Stomach (tissue), 9 donors: Measurements from ENCODE around the gene EFCAB14. TPM values are rescaled to one million over a fixed set of nuclear protein-coding genes. Genes with fewer than 3 reads are reported as not detected.
A peak's percentile ranks its signal among the peaks of the same experiment; 100 is the strongest.

Experiments
- DNase-seq, 2 donors: peaks; one replicate each; pipeline versions ENCODE4 v3.0.0 to v3.0.0-alpha.2; 2013 to 2019
- H3K27ac ChIP-seq, 5 donors: fragments of 200-600 bp in 4 of 5; sonication (generic) in 4 of 5; one replicate each; pipeline ENCODE4 v1.5.1; 2013 to 2019; ENCODE audit warnings: mild to moderate bottlenecking in 1 of 5, moderate library complexity in 1 of 5
- H3K27me3 ChIP-seq, 3 donors: fragments of 200-600 bp; sonication (generic); one replicate each; pipeline ENCODE4 v1.5.1; 2017 to 2019; ENCODE audit warnings: mixed run types in 1 of 3
- H3K36me3 ChIP-seq, 4 donors: fragments of 200-600 bp; sonication (generic); 1 replicate in 3 of 4; 2 replicates in 1 of 4; pipeline ENCODE4 v1.5.1; 2016 to 2019
- H3K4me1 ChIP-seq, 4 donors: fragments of 200-600 bp; sonication (generic); one replicate each; pipeline ENCODE4 v1.5.1; 2016 to 2019
- H3K4me3 ChIP-seq, 4 donors: fragments of 200-600 bp; sonication (generic) in 3 of 4; one replicate each; pipeline ENCODE4 v1.5.1; 2016 to 2019; ENCODE audit warnings: mild to moderate bottlenecking in 1 of 4
- H3K9me3 ChIP-seq, 4 donors: fragments of 200-600 bp; sonication (generic); one replicate each; pipeline ENCODE4 v1.5.1; 2016 to 2019
- CTCF ChIP-seq, 7 experiments: fragments of 450-650 bp in 4 of 7; fragments of 200-600 bp in 3 of 7; sonication (generic) in 3 of 7; IDR thresholded peaks; one replicate each; pipeline ENCODE4 v1.5.1; 2016 to 2019; ENCODE audit warnings: antibody characterized with exemption in 7 of 7, control low read depth in 2 of 7, mild to moderate bottlenecking in 1 of 7
- EP300 ChIP-seq: sonication (generic); formaldehyde crosslinking; IDR thresholded peaks from one replicate; pipeline ENCODE4 v1.6.1; 2017; ENCODE audit warnings: antibody characterized with exemption
- POLR2A ChIP-seq, 4 donors: fragments of 450-650 bp; IDR thresholded peaks; one replicate each; pipeline ENCODE4 v1.6.1; 2016; ENCODE audit warnings: antibody characterized with exemption in 4 of 4, control low read depth in 2 of 4, mild to moderate bottlenecking in 1 of 4, moderate library complexity in 1 of 4
- POLR2AphosphoS5 ChIP-seq, 3 donors: sonication (generic); formaldehyde crosslinking; IDR thresholded peaks; one replicate each; pipeline ENCODE4 v1.6.1; 2016; ENCODE audit warnings: antibody characterized with exemption in 3 of 3
- WGBS, 5 donors: extraction: QIAGEN DNeasy Blood & Tissue Kit in 3 of 5; methylation state at CpG; one replicate each; pipeline versions ENCODE4 v1.1.5 to v1.1.7; 2013 to 2018; 5-methylcytosine and 5-hydroxymethylcytosine counted together
- intact Hi-C: fragments of 100-400 bp; cut with DNase I; formaldehyde crosslinking; loops from one replicate; pipeline ENCODE4 v1.15.1; 2023; ENCODE audit warnings: low total_unique reads
- polyA plus RNA-seq, 3 donors: library from polyadenylated mRNA; stranded (reverse); fragments of 200-250 nt; gene quantifications; one replicate each; pipeline ENCODE4 v1.2.3, GENCODE V29; 2013
- total RNA-seq, 5 donors: library from RNA; depleted of rRNA; stranded (reverse); fragments of >200 nt; gene quantifications; one replicate each; pipeline versions ENCODE4 v1.1.0 to v1.2.3, GENCODE V29; 2014 to 2016
- donor health status: healthy with polysubstance abuse.
- donor health status: Bipolar disorder and iron deficiency.
- donor health status: healthy.

Gene EFCAB14
- total and polyA plus RNA-seq, 8 donors: 19.6 to 164 (median 53.8) TPM

GRCh38 chr1:46764402-46764801 lies 45.5 kb upstream of the EFCAB14 start:
- H3K4me1 ChIP-seq: peaks cover 0 to 7% (median 0%) of the 10 kb centered on the region in 4 donors
- intact Hi-C loops: no loop called here
- peaks cover 0 to 17% (median 0%) of the 10 kb centered on the region in 3 donors for H3K27me3 ChIP-seq
- WGBS, 5 donors: 52 to 88% (median 75%) methylated on average over 2 of the region's 2 CpGs
- H3K36me3 ChIP-seq: no peaks in the 10 kb centered on the region
- peaks cover 0 to 10% (median 2%) of the 10 kb centered on the region in 4 donors for H3K9me3 ChIP-seq
- TF ChIP-seq EP300: no peak
- no peak for TF ChIP-seq CTCF (IDR thresholded peaks at IDR 0.05)
- TF ChIP-seq POLR2A (IDR thresholded peaks at IDR 0.05): no peak
- TF ChIP-seq POLR2AphosphoS5 (IDR thresholded peaks at IDR 0.05): no peak
- H3K4me3 ChIP-seq: no peak overlapping the region
- H3K27ac ChIP-seq: no peak overlapping the region
- peak in 1 of 2 donors; percentile 19 for DNase-seq

- no peaks in the 10 kb centered on the region for H3K36me3 ChIP-seq
- TF ChIP-seq POLR2AphosphoS5 (IDR thresholded peaks at IDR 0.05): no peak
- TF ChIP-seq EP300: no peak
- no peak for TF ChIP-seq POLR2A (IDR thresholded peaks at IDR 0.05)
- no peak for TF ChIP-seq CTCF (IDR thresholded peaks at IDR 0.05)
- no peaks in the 10 kb centered on the region for H3K9me3 ChIP-seq
- intact Hi-C loops: no loop called here
- no peak overlapping the region for H3K27ac ChIP-seq
- H3K4me1 ChIP-seq: peaks cover 0 to 16% (median 8%) of the 10 kb centered on the region in 4 donors
- H3K4me3 ChIP-seq: no peak overlapping the region
- DNase-seq: no peak
- H3K27me3 ChIP-seq: no peaks in the 10 kb centered on the region
Measured at GRCh38 chr1:46761740-46762139, 42.8 kb upstream of the EFCAB14 start.

GRCh38 chr1:46760558-46761166 lies 41.7 kb upstream of the EFCAB14 start:
- H3K4me1 ChIP-seq: peaks cover 5 to 23% (median 12%) of the 10 kb centered on the region in 4 donors
- intact Hi-C loops: no loop called here
- WGBS, 5 donors: 72 to 90% (median 88%) methylated on average over 2 of the region's 2 CpGs

GRCh38 chr1:46757956-46758528 lies 39.1 kb upstream of the EFCAB14 start:
- peaks cover 10 to 40% (median 21%) of the 10 kb centered on the region in 4 donors for H3K4me1 ChIP-seq
- no peaks in the 10 kb centered on the region for H3K27me3 ChIP-seq
- no peaks in the 10 kb centered on the region for H3K36me3 ChIP-seq
- intact Hi-C loops: no loop called here
- H3K4me3 ChIP-seq: no peak overlapping the region
- no peaks in the 10 kb centered on the region for H3K9me3 ChIP-seq
- DNase-seq: no peak
- TF ChIP-seq POLR2AphosphoS5 (IDR thresholded peaks at IDR 0.05) (no peak), CTCF (IDR thresholded peaks at IDR 0.05) (no peak), EP300 (no peak), POLR2A (IDR thresholded peaks at IDR 0.05) (no peak)
- H3K27ac ChIP-seq: peak overlapping the region; percentile 44 to 67 (median 58)

More at GRCh38 chr1:46760558-46761166, 41.7 kb upstream of the EFCAB14 start:
- DNase-seq: no peak
- Histone ChIP-seq H3K27ac (no peak overlapping the region), H3K4me3 (no peak overlapping the region), H3K36me3 (no peaks in the 10 kb centered on the region), H3K27me3 (no peaks in the 10 kb centered on the region), H3K9me3 (no peaks in the 10 kb centered on the region)
- TF ChIP-seq CTCF (IDR thresholded peaks at IDR 0.05) (no peak), POLR2AphosphoS5 (IDR thresholded peaks at IDR 0.05) (no peak), POLR2A (IDR thresholded peaks at IDR 0.05) (no peak), EP300 (no peak)
